Smooth muscle cell (in vitro differentiated cells): ENCODE data around the gene CCDC110. TPM values are rescaled to one million over a fixed set of nuclear protein-coding genes. Genes with fewer than 3 reads are reported as not detected.
A peak's percentile ranks its signal among the peaks of the same experiment; 100 is the strongest.

Experiments
- DNase-seq: peaks from one replicate; lab custom pipeline; 2025; ENCODE audit not compliant: unreplicated experiment; lab: John Stamatoyannopoulos, UW
- H2AFZ ChIP-seq: fragments of 200-600 bp; sonication (generic); 2 replicates; pipeline ENCODE4 v1.6.0; 2016; ENCODE audit warnings: antibody characterized with exemption, low read depth, mild to moderate bottlenecking
- H3F3A ChIP-seq: fragments of 200-600 bp; sonication (generic); 2 replicates; pipeline ENCODE4 v1.6.0; 2017; ENCODE audit warnings: antibody characterized with exemption, low read depth
- H3K27ac ChIP-seq: fragments of 200-600 bp; sonication (generic); 2 replicates; pipeline ENCODE4 v1.5.1; 2016; ENCODE audit warnings: low read depth, mild to moderate bottlenecking
- H3K27me3 ChIP-seq: fragments of 200-600 bp; sonication (generic); 2 replicates; pipeline ENCODE4 v1.6.1; 2016; ENCODE audit warnings: low read depth, mild to moderate bottlenecking
- H3K36me3 ChIP-seq: fragments of 200-600 bp; sonication (generic); 2 replicates; pipeline ENCODE4 v1.5.1; 2016; ENCODE audit warnings: low read depth
- H3K4me1 ChIP-seq: fragments of 200-600 bp; sonication (generic); 2 replicates; pipeline ENCODE4 v1.5.1; 2016; ENCODE audit warnings: low read depth
- H3K4me2 ChIP-seq: fragments of 200-600 bp; sonication (generic); 2 replicates; pipeline ENCODE4 v1.6.0; 2016; ENCODE audit warnings: mild to moderate bottlenecking
- H3K4me3 ChIP-seq: fragments of 200-600 bp; sonication (generic); 2 replicates; pipeline ENCODE4 v1.5.1; 2016; ENCODE audit warnings: mild to moderate bottlenecking
- H3K79me2 ChIP-seq: fragments of 200-600 bp; sonication (generic); 2 replicates; pipeline ENCODE4 v1.6.0; 2016; ENCODE audit warnings: low read depth, mild to moderate bottlenecking
- H3K9ac ChIP-seq: fragments of 200-600 bp; sonication (generic); 2 replicates; pipeline ENCODE4 v1.6.0; 2016; ENCODE audit warnings: low read depth
- H3K9me3 ChIP-seq: fragments of 200-600 bp; sonication (generic); replicated peaks from 2 replicates; pipeline ENCODE4 v1.5.1; 2016; ENCODE audit warnings: low read depth
- H4K20me1 ChIP-seq: fragments of 200-600 bp; sonication (generic); 2 replicates; pipeline ENCODE4 v1.6.0; 2016; ENCODE audit warnings: low read depth
- CTCF ChIP-seq: fragments of 200-600 bp; sonication (generic); IDR thresholded peaks from 2 replicates; pipeline ENCODE4 v1.5.1; 2017; ENCODE audit warnings: borderline replicate concordance, mild to moderate bottlenecking, antibody characterized with exemption; ENCODE audit not compliant: insufficient read depth, poor library complexity, severe bottlenecking
- WGBS: methylation state at CpG from one replicate; pipeline ENCODE4 v1.1.7; 2016; ENCODE audit warnings: low lambda C conversion rate; 5-methylcytosine and 5-hydroxymethylcytosine counted together
- polyA plus RNA-seq: library from polyadenylated mRNA; unstranded; fragments of >200 nt; fragmentation: Nextera tagmentation; extraction: Ambion mirVana; gene quantifications from 2 replicates; pipeline ENCODE4 v1.2.1, GENCODE V29; 2016
- total RNA-seq: library from RNA; depleted of rRNA; stranded (reverse); fragments of >200 nt; gene quantifications from 2 replicates; pipeline ENCODE4 v1.2.3, GENCODE V29; 2014

The CCDC110 gene
- total and polyA plus RNA-seq, 2 experiments from 2014 or later = 2.3 to 2.5 TPM

- no peak for DNase-seq
- H3K79me2 ChIP-seq = peaks cover 8% of the 10 kb centered on the region
- H2AFZ ChIP-seq = no peak overlapping the region
- TF ChIP-seq CTCF = no peak
- H3K27ac ChIP-seq = no peak overlapping the region
- H3K36me3 ChIP-seq = peaks cover 30% of the 10 kb centered on the region
- H3K4me1 ChIP-seq = peaks cover 10% of the 10 kb centered on the region
- H3K4me3 ChIP-seq = no peak overlapping the region
- H3K27me3 ChIP-seq = no peaks in the 10 kb centered on the region
- no peak overlapping the region for H3K9ac ChIP-seq
- H3K4me2 ChIP-seq = no peak overlapping the region
- H3K9me3 ChIP-seq = no peaks in the 10 kb centered on the region
- peaks cover 40% of the 10 kb centered on the region for H4K20me1 ChIP-seq
- H3F3A ChIP-seq = peaks cover 8% of the 10 kb centered on the region
These were observed 46.5 kb upstream of the CCDC110 start for GRCh38 chr4:185518069-185518468.

GRCh38 chr4:185515248-185515647, 43.7 kb upstream of the CCDC110 start:
- whole genome bisulfite sequencing = 90% methylated on average over 4 of the region's 4 CpGs
- Histone ChIP-seq H2AFZ (no peak overlapping the region), H3K4me1 (peaks cover 14% of the 10 kb centered on the region), H3K27me3 (no peaks in the 10 kb centered on the region), H3K79me2 (peaks cover 8% of the 10 kb centered on the region), H3K4me3 (no peak overlapping the region), H3K9ac (no peak overlapping the region), H3K9me3 (no peaks in the 10 kb centered on the region), H3K4me2 (no peak overlapping the region), H4K20me1 (peaks cover 37% of the 10 kb centered on the region), H3F3A (peaks cover 11% of the 10 kb centered on the region), H3K27ac (peak overlapping the region; percentile 3), H3K36me3 (peaks cover 35% of the 10 kb centered on the region)
- no peak for TF ChIP-seq CTCF
- no peak for DNase-seq

GRCh38 chr4:185514182-185514697, 42.7 kb upstream of the CCDC110 start:
- Histone ChIP-seq H3K27me3 (no peaks in the 10 kb centered on the region), H3K4me3 (no peak overlapping the region), H4K20me1 (peaks cover 27% of the 10 kb centered on the region), H3K79me2 (no peaks in the 10 kb centered on the region), H3K4me2 (peak overlapping the region; percentile 56), H2AFZ (no peak overlapping the region), H3K9me3 (no peaks in the 10 kb centered on the region), H3K4me1 (peaks cover 9% of the 10 kb centered on the region), H3K27ac (peak overlapping the region; percentile 64), H3F3A (peaks cover 17% of the 10 kb centered on the region), H3K36me3 (peaks cover 28% of the 10 kb centered on the region), H3K9ac (no peak overlapping the region)
- no peak for DNase-seq
- 90% methylated on average over 17 of the region's 17 CpGs for WGBS
- TF ChIP-seq CTCF = no peak

- no peak overlapping the region for H2AFZ ChIP-seq
- peak overlapping the region; percentile 56 for H3K4me2 ChIP-seq
- H3K9me3 ChIP-seq = no peaks in the 10 kb centered on the region
- H3K9ac ChIP-seq = no peak overlapping the region
- no peak for TF ChIP-seq CTCF
- peaks cover 24% of the 10 kb centered on the region for H3K36me3 ChIP-seq
- H3K27me3 ChIP-seq = no peaks in the 10 kb centered on the region
- no peak for DNase-seq
- peaks cover 17% of the 10 kb centered on the region for H3F3A ChIP-seq
- peak overlapping the region; percentile 64 for H3K27ac ChIP-seq
- 72% methylated on average over 10 of the region's 10 CpGs for WGBS
- H3K4me1 ChIP-seq = peaks cover 9% of the 10 kb centered on the region
- peaks cover 21% of the 10 kb centered on the region for H4K20me1 ChIP-seq
- H3K79me2 ChIP-seq = no peaks in the 10 kb centered on the region
- H3K4me3 ChIP-seq = no peak overlapping the region
These were observed 42.1 kb upstream of the CCDC110 start for GRCh38 chr4:185513489-185514181.
